NT2/D1 (cell line): ENCODE results near the gene UNC5C.
"Not testable (repeated sequence)": the region's sequence is repeated elsewhere in the genome, so short reads cannot be mapped to it uniquely, and the experiment has no call there.

Experiments used
- DNase-seq: peaks from one replicate; pipeline ENCODE4 v3.0.0-alpha.2; 2011; ENCODE audit warnings: low read depth, low spot score
- H3K27me3 ChIP-seq: 2 replicates; pipeline ENCODE4 v1.6.0; 2011; ENCODE audit warnings: mild to moderate bottlenecking; ENCODE audit not compliant: insufficient read length, insufficient read depth
- H3K36me3 ChIP-seq: 2 replicates; pipeline ENCODE4 v1.6.1; 2011; ENCODE audit warnings: mild to moderate bottlenecking, low read length, mixed read lengths; ENCODE audit not compliant: insufficient read depth, insufficient read length
- H3K4me1 ChIP-seq: 2 replicates; pipeline ENCODE4 v1.5.1; 2011; ENCODE audit not compliant: insufficient read depth, insufficient read length
- H3K4me3 ChIP-seq: 2 replicates; pipeline ENCODE4 v1.5.1; 2011; ENCODE audit warnings: low read depth; ENCODE audit not compliant: insufficient read length
- H3K9ac ChIP-seq: 2 replicates; pipeline ENCODE4 v1.6.0; 2011; ENCODE audit warnings: low read depth; ENCODE audit not compliant: insufficient read length
- H3K9me3 ChIP-seq: 2 replicates; pipeline ENCODE4 v1.5.1; 2011; ENCODE audit warnings: mild to moderate bottlenecking, low read length; ENCODE audit not compliant: insufficient read depth
- SUZ12 ChIP-seq: IDR thresholded peaks from 2 replicates; pipeline ENCODE4 v1.6.1; 2011; ENCODE audit not compliant: insufficient read length, insufficient read depth; ENCODE audit errors: extremely low read depth
- YY1 ChIP-seq: IDR thresholded peaks from 2 replicates; pipeline ENCODE4 v1.6.1; 2011; ENCODE audit not compliant: insufficient read length, insufficient read depth
- ZNF274 ChIP-seq: IDR thresholded peaks from 2 replicates; pipeline ENCODE4 v1.6.1; 2011; ENCODE audit warnings: mild to moderate bottlenecking, low read depth, low read length

UNC5C gene

GRCh38 chr4:95157596-95157995 is 391.2 kb downstream of the UNC5C start:
- DNase-seq = no peak
- no peak for TF ChIP-seq SUZ12
- TF ChIP-seq YY1 = no peak
- TF ChIP-seq ZNF274 = no peak

GRCh38 chr4:95156452-95156765 is 392.4 kb downstream of the UNC5C start:
- Histone ChIP-seq H3K27me3 (no peaks in the 10 kb centered on the region), H3K9ac (no peak overlapping the region), H3K9me3 (no peaks in the 10 kb centered on the region), H3K36me3 (no peaks in the 10 kb centered on the region), H3K4me3 (no peak overlapping the region), H3K4me1 (no peaks in the 10 kb centered on the region)
- no peak for DNase-seq
- TF ChIP-seq YY1 = no peak
- TF ChIP-seq ZNF274 = no peak
- no peak for TF ChIP-seq SUZ12

More at GRCh38 chr4:95157596-95157995, 391.2 kb downstream of the UNC5C start:
- no peaks in the 10 kb centered on the region for H3K27me3 ChIP-seq
- no peak overlapping the region for H3K9ac ChIP-seq
- no peak overlapping the region for H3K4me3 ChIP-seq
- H3K4me1 ChIP-seq = no peaks in the 10 kb centered on the region
- H3K36me3 ChIP-seq = no peaks in the 10 kb centered on the region
- no peaks in the 10 kb centered on the region for H3K9me3 ChIP-seq

- no peak overlapping the region for H3K4me3 ChIP-seq
- no peak for TF ChIP-seq YY1
- TF ChIP-seq ZNF274 = no peak
- no peak for TF ChIP-seq SUZ12
- H3K9ac ChIP-seq = no peak overlapping the region
- H3K4me1 ChIP-seq = no peaks in the 10 kb centered on the region
- H3K27me3 ChIP-seq = no peaks in the 10 kb centered on the region
- H3K36me3 ChIP-seq = no peaks in the 10 kb centered on the region
- no peaks in the 10 kb centered on the region for H3K9me3 ChIP-seq
- no peak for DNase-seq
Measured at GRCh38 chr4:95155759-95156451, 392.9 kb downstream of the UNC5C start.

DNA sequence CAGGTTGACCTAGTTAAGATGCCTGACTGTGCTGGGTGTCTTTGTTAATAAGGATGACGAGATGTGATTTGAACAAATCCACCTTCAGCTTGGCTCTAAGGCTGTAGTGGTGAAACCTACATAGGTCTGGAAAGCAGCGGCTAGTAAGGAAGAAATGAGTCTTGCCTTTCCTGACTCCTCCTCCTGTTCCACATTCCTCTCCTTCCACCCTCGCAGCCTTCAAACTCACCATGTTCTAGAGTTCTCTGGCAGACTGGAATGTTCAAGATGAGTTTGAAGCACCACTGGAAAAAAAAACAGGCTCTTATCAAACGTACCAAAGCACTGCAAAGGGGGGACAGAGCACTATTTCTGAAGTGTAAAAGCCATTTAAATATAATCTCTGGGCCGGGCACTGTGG is 395.6 kb downstream of the UNC5C start:
- TF ChIP-seq YY1 = no peak
- no peak for TF ChIP-seq SUZ12
- no peak for TF ChIP-seq ZNF274
- H3K4me3 ChIP-seq = no peak overlapping the region
- H3K27me3 ChIP-seq = no peaks in the 10 kb centered on the region
- no peaks in the 10 kb centered on the region for H3K4me1 ChIP-seq
- H3K36me3 ChIP-seq = no peaks in the 10 kb centered on the region
- H3K9ac ChIP-seq = no peak overlapping the region
- DNase-seq = no peak
- no peaks in the 10 kb centered on the region for H3K9me3 ChIP-seq

DNA sequence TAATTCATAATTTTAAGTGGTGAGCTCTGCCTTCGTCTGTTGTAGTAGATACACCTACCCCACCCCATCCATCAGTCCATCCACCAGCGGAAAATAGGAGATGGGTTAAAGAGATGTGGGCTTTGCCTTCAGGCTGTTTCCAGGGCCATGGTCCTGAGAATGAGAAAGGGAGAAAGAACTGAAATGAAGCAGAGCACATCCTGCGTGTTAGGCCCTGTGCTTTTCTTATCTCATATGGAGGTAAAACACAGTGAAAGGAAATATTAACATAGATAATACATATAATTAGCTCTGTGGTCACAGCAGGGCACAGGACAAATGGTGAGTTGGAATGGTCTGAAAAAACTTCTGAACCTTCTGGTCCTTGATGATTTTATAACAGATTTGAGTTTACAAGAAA is 397.5 kb downstream of the UNC5C start:
- no peak overlapping the region for H3K9ac ChIP-seq
- no peaks in the 10 kb centered on the region for H3K36me3 ChIP-seq
- TF ChIP-seq SUZ12 (no peak), YY1 (no peak), ZNF274 (no peak)
- H3K27me3 ChIP-seq = no peaks in the 10 kb centered on the region
- H3K9me3 ChIP-seq = no peaks in the 10 kb centered on the region
- DNase-seq = no peak
- no peaks in the 10 kb centered on the region for H3K4me1 ChIP-seq
- no peak overlapping the region for H3K4me3 ChIP-seq

GRCh38 chr4:95142932-95143331 is 405.8 kb downstream of the UNC5C start:
- no peak overlapping the region for H3K9ac ChIP-seq
- H3K4me1 ChIP-seq = no peaks in the 10 kb centered on the region
- no peak for DNase-seq

DNA sequence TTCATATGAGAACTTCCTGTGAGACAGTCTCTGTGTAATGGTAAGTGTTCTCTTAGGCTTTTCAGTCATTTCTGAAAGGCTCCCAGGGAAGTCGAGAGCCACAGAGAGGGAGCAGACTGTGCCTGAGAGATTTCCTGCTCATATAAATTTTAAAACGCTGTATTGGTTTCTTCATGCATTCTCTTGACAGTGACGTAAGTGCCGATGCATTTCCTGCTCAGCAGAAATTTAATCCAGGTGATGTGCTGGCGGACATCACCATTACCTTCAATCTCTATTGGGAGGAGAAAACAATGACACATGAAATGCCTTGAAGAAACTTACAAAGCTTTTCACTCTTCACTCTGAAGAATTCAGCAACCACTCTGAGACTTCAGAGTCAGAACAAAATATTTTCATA is 407.4 kb downstream of the UNC5C start:
- Histone ChIP-seq H3K9ac (no peak overlapping the region), H3K36me3 (no peaks in the 10 kb centered on the region), H3K4me1 (no peaks in the 10 kb centered on the region), H3K9me3 (peaks cover 15% of the 10 kb centered on the region), H3K4me3 (no peak overlapping the region), H3K27me3 (no peaks in the 10 kb centered on the region)
- DNase-seq = no peak
- TF ChIP-seq ZNF274 (no peak), SUZ12 (no peak), YY1 (no peak)

More at GRCh38 chr4:95142932-95143331, 405.8 kb downstream of the UNC5C start:
- TF ChIP-seq YY1 = no peak
- TF ChIP-seq SUZ12 = no peak
- no peak for TF ChIP-seq ZNF274
- H3K27me3 ChIP-seq = no peaks in the 10 kb centered on the region
- no peaks in the 10 kb centered on the region for H3K36me3 ChIP-seq
- peaks cover 15% of the 10 kb centered on the region for H3K9me3 ChIP-seq
- H3K4me3 ChIP-seq = no peak overlapping the region

DNA sequence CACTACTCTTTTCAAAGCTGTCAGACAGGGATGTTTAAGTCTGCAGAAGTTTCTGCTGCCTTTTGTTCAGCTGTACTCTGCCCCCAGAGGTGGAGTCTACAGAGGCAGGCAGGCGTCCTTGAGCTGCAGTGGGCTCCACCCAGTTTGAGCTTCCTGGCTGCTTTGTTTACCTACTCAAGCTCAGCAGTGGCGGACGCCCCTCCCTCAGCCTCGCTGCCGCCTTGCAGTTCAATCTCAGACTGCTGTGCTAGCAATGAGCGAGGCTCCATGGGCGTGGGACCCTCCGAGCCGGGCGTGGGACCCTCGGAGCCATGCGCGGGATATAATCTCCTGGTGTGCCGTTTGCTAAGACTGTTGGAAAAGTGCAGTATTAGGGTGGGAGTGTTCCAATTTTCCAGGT is 409.3 kb downstream of the UNC5C start:
- H3K9me3 ChIP-seq = peaks cover 15% of the 10 kb centered on the region
- DNase-seq, H3K4me3 ChIP-seq, H3K27me3 ChIP-seq, H3K9ac ChIP-seq, H3K4me1 ChIP-seq, H3K36me3 ChIP-seq: not testable (repeated sequence)

GRCh38 chr4:95134016-95134415 is 414.8 kb downstream of the UNC5C start:
- not testable (repeated sequence) for H3K36me3 ChIP-seq

More at GRCh38 chr4:95134016-95134415, 414.8 kb downstream of the UNC5C start:
- not testable (repeated sequence) for H3K9me3 ChIP-seq, H3K4me3 ChIP-seq, H3K27me3 ChIP-seq, DNase-seq, H3K9ac ChIP-seq, H3K4me1 ChIP-seq
